ENCODE data around the gene CRYBB3. TPM values are rescaled to one million over a fixed set of nuclear protein-coding genes. Genes with fewer than 3 reads are reported as not detected.

Gene CRYBB3
- total RNA-seq, 2 donors from 2014 or later = 0.97 TPM; not detected in 1

- Mint-ChIP-seq H3K9me3 (peaks cover 26% of the 10 kb centered on the region), H3K36me3 (ENCODE audit: low read depth) (peaks cover 5% of the 10 kb centered on the region), H3K4me3 (no peak overlapping the region), H3K27ac (no peak overlapping the region), H3K4me1 (no peaks in the 10 kb centered on the region), H3K27me3 (ENCODE audit: insufficient read depth) (peaks cover 3% of the 10 kb centered on the region)
- TF ChIP-seq, protein P1, sequence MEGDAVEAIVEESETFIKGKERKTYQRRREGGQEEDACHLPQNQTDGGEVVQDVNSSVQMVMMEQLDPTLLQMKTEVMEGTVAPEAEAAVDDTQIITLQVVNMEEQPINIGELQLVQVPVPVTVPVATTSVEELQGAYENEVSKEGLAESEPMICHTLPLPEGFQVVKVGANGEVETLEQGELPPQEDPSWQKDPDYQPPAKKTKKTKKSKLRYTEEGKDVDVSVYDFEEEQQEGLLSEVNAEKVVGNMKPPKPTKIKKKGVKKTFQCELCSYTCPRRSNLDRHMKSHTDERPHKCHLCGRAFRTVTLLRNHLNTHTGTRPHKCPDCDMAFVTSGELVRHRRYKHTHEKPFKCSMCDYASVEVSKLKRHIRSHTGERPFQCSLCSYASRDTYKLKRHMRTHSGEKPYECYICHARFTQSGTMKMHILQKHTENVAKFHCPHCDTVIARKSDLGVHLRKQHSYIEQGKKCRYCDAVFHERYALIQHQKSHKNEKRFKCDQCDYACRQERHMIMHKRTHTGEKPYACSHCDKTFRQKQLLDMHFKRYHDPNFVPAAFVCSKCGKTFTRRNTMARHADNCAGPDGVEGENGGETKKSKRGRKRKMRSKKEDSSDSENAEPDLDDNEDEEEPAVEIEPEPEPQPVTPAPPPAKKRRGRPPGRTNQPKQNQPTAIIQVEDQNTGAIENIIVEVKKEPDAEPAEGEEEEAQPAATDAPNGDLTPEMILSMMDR (conservative IDR thresholded peaks at IDR 0.05) = no peak
- Histone ChIP-seq H3K27ac (ENCODE audit: low read depth, low read length) (no peak overlapping the region), H3K36me3 (ENCODE audit: control insufficient read depth, insufficient read depth, low read length) (no peaks in the 10 kb centered on the region), H3K4me1 (ENCODE audit: control insufficient read depth, insufficient read depth, low read length) (no peaks in the 10 kb centered on the region), H3K4me3 (ENCODE audit: low read length) (no peak overlapping the region), H3K9me3 (ENCODE audit: control insufficient read depth, low read length) (peaks cover 23% of the 10 kb centered on the region), H3K27me3 (ENCODE audit: control insufficient read depth, insufficient read depth, low read length, poor library complexity, severe bottlenecking) (no peaks in the 10 kb centered on the region), H3K9ac (ENCODE audit: extremely low read depth, low read length, poor library complexity, severe bottlenecking) (no peak overlapping the region)
- no peak for DNase-seq
- WGBS, 2 experiments (ENCODE audit: insufficient coverage in 1 of 2, insufficient read length in 1 of 2) = 88 to 100% methylated on average over 2 to 3 of the region's 3 CpGs
Observed at GRCh38 chr22:25210793-25211192, 11.1 kb downstream of the CRYBB3 start.

DNA sequence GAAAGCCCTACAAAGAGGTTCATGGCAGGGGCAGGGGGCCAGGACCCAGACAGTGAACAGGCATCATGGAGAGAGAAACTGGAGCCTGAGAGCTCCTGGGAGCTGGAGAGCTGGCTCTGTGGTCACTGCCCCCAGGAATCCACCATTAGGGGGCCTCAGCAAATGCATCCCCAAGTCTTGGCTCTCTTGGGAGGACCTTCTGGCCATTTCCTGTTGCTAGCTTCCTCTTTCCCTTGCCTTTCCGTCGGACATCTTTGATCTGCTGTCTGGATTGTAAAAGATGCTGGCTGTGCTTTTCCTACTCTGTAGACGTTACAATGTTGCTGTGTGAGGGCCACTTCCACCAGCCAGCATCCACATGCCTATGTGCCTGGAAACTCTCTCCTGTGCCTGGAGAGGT lies 12.7 kb downstream of the CRYBB3 start:
- H3K27ac Mint-ChIP-seq = no peak overlapping the region
- H3K27ac ChIP-seq (ENCODE audit: low read depth, low read length) = no peak overlapping the region

DNA sequence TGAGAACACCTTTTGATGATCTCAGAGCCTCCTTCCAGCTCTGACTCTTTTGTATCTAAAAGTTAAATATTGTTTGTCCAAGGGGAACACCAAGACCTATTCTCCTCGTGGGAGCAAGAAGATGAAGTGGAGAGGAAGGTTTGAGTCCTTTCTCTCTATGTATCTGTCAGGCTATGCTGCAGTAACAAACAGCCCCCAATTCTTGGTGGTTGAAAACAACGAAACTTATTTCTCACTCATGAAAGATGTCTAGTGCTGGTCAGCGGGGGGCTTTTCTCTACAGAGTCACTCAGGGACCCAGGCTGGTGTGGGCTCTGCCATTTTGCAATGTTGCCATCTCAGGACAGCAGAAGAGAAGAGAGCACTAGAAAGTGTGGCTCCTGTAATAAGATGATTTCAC lies 13.6 kb downstream of the CRYBB3 start:
- no peak overlapping the region for H3K9ac ChIP-seq (ENCODE audit: extremely low read depth, low read length, poor library complexity, severe bottlenecking)
- H3K36me3 ChIP-seq (ENCODE audit: control insufficient read depth, insufficient read depth, low read length) = no peaks in the 10 kb centered on the region
- peaks cover 24% of the 10 kb centered on the region for H3K9me3 ChIP-seq (ENCODE audit: control insufficient read depth, low read length)
- no peak overlapping the region for H3K4me3 ChIP-seq (ENCODE audit: low read length)
- TF ChIP-seq, protein P1 (conservative IDR thresholded peaks at IDR 0.05) = no peak
- peaks cover 26% of the 10 kb centered on the region for H3K9me3 Mint-ChIP-seq
- no peaks in the 10 kb centered on the region for H3K4me1 ChIP-seq (ENCODE audit: control insufficient read depth, insufficient read depth, low read length)
- peaks cover 5% of the 10 kb centered on the region for H3K36me3 Mint-ChIP-seq (ENCODE audit: low read depth)
- WGBS, 2 experiments (ENCODE audit: insufficient coverage in 1 of 2, insufficient read length in 1 of 2) = 76 to 85% methylated on average over 2 to 3 of the region's 3 CpGs
- no peak overlapping the region for H3K27ac ChIP-seq (ENCODE audit: low read depth, low read length)
- H3K4me1 Mint-ChIP-seq = no peaks in the 10 kb centered on the region
- DNase-seq = no peak
- H3K27me3 Mint-ChIP-seq (ENCODE audit: insufficient read depth) = peaks cover 3% of the 10 kb centered on the region
- no peak overlapping the region for H3K27ac Mint-ChIP-seq
- H3K4me3 Mint-ChIP-seq = no peak overlapping the region
- H3K27me3 ChIP-seq (ENCODE audit: control insufficient read depth, insufficient read depth, low read length, poor library complexity, severe bottlenecking) = no peaks in the 10 kb centered on the region

More for the DNA sequence above, 12.7 kb downstream of the CRYBB3 start:
- Histone ChIP-seq H3K4me1 (ENCODE audit: control insufficient read depth, insufficient read depth, low read length) (no peaks in the 10 kb centered on the region), H3K36me3 (ENCODE audit: control insufficient read depth, insufficient read depth, low read length) (no peaks in the 10 kb centered on the region), H3K9me3 (ENCODE audit: control insufficient read depth, low read length) (peaks cover 24% of the 10 kb centered on the region), H3K4me3 (ENCODE audit: low read length) (no peak overlapping the region), H3K9ac (ENCODE audit: extremely low read depth, low read length, poor library complexity, severe bottlenecking) (no peak overlapping the region), H3K27me3 (ENCODE audit: control insufficient read depth, insufficient read depth, low read length, poor library complexity, severe bottlenecking) (no peaks in the 10 kb centered on the region)
- 86 to 89% methylated on average over 1 to 3 of the region's 3 CpGs for WGBS, 2 experiments (ENCODE audit: insufficient coverage in 1 of 2, insufficient read length in 1 of 2)
- TF ChIP-seq, protein P1 (conservative IDR thresholded peaks at IDR 0.05) = peak; percentile 27
- no peak for DNase-seq
- peaks cover 26% of the 10 kb centered on the region for H3K9me3 Mint-ChIP-seq
- peaks cover 5% of the 10 kb centered on the region for H3K36me3 Mint-ChIP-seq (ENCODE audit: low read depth)
- H3K4me1 Mint-ChIP-seq = no peaks in the 10 kb centered on the region
- no peak overlapping the region for H3K4me3 Mint-ChIP-seq
- H3K27me3 Mint-ChIP-seq (ENCODE audit: insufficient read depth) = peaks cover 3% of the 10 kb centered on the region

All from endodermal cell (in vitro differentiated cells).